Uterus (tissue), 4 donors: ENCODE data around the gene TFEB. TPM values are rescaled to one million over a fixed set of nuclear protein-coding genes. Genes with fewer than 3 reads are reported as not detected.

Source experiments
- DNase-seq, 2 donors: peaks; one replicate each; pipeline ENCODE4 v3.0.0-alpha.2; 2019 to 2020
- H3K27ac ChIP-seq, 2 donors: fragments of 200-600 bp; sonication (generic); 1 replicate in 1 of 2; 2 replicates in 1 of 2; pipeline ENCODE4 v1.5.1; 2016 to 2018
- H3K27me3 ChIP-seq, 2 donors: fragments of 200-600 bp; sonication (generic); one replicate each; pipeline ENCODE4 v1.5.1; 2018 to 2019; ENCODE audit warnings: control low read depth in 1 of 2
- H3K36me3 ChIP-seq, 2 donors: fragments of 200-600 bp; sonication (generic); one replicate each; pipeline ENCODE4 v1.5.1; 2019; ENCODE audit warnings: control low read depth in 1 of 2
- H3K4me1 ChIP-seq, 2 donors: fragments of 200-600 bp; sonication (generic); one replicate each; pipeline ENCODE4 v1.5.1; 2018 to 2019; ENCODE audit warnings: control low read depth in 1 of 2
- H3K4me3 ChIP-seq, 2 donors: fragments of 200-600 bp; sonication (generic); 1 replicate in 1 of 2; 2 replicates in 1 of 2; pipeline ENCODE4 v1.5.1; 2018 to 2019; ENCODE audit warnings: mild to moderate bottlenecking in 1 of 2
- H3K9me3 ChIP-seq, 2 donors: fragments of 200-600 bp; sonication (generic); one replicate each; pipeline ENCODE4 v1.5.1; 2019; ENCODE audit warnings: control low read depth in 1 of 2
- POLR2A ChIP-seq, 2 donors: fragments of 450-650 bp; IDR thresholded peaks; one replicate each; pipeline ENCODE4 v1.6.1; 2016; ENCODE audit warnings: antibody characterized with exemption in 2 of 2, mild to moderate bottlenecking in 1 of 2, moderate library complexity in 1 of 2
- intact Hi-C: fragments of 100-400 bp; cut with DNase I; formaldehyde crosslinking; loops from one replicate; pipeline ENCODE4 v1.15.1; 2023; ENCODE audit warnings: low total_unique reads
- total RNA-seq, 4 donors: library from RNA; depleted of rRNA in 3 of 4; stranded (reverse); fragments of >200 nt in 3 of 4; gene quantifications; one replicate each; pipeline versions ENCODE4 v1.1.0 to v1.2.4, GENCODE V29; 2014 to 2023
- TF ChIP-seq, protein P1 (sequence below), 4 experiments: fragments of 200-600 bp in 2 of 4; fragments of 450-650 bp in 2 of 4; sonication (generic) in 2 of 4; IDR thresholded peaks; one replicate each; pipeline ENCODE4 v1.5.1; 2016 to 2019; ENCODE audit warnings: antibody characterized with exemption in 4 of 4, mild to moderate bottlenecking in 2 of 4, moderate library complexity in 1 of 4
- donor health status: DM: yes; HTN: yes; CAD: no.

TFEB gene
- total RNA-seq, 4 donors from 2014 or later, result 8.8 to 31.7 (median 17.0) TPM

DNA sequence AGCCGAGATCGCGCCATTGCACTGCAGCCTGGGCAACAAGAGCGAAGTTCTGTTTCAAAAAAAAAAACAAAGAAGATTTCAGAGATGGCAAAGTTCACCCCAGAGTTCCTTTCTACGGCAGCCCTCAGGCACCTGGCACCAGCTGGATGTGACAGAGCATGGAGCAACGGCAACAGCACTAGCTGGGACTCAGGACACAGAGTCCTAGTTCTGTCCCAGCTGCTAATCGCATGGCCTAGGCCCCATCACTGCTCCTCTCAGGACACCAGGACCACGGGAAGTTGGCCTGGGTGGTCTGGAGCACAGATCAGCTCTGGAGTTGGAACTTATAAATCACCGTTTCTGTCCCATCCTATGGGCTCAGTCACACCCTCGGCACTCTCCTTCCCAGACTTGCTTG, 10.7 kb upstream of the TFEB start:
- Histone ChIP-seq H3K36me3 (no peaks in the 10 kb centered on the region), H3K27ac (no peak overlapping the region), H3K4me3 (no peak overlapping the region), H3K4me1 (no peaks in the 10 kb centered on the region), H3K9me3 (no peaks in the 10 kb centered on the region), H3K27me3 (no peaks in the 10 kb centered on the region)
- no peak for DNase-seq
- TF ChIP-seq POLR2A (IDR thresholded peaks at IDR 0.05), result no peak
- TF ChIP-seq, protein P1, sequence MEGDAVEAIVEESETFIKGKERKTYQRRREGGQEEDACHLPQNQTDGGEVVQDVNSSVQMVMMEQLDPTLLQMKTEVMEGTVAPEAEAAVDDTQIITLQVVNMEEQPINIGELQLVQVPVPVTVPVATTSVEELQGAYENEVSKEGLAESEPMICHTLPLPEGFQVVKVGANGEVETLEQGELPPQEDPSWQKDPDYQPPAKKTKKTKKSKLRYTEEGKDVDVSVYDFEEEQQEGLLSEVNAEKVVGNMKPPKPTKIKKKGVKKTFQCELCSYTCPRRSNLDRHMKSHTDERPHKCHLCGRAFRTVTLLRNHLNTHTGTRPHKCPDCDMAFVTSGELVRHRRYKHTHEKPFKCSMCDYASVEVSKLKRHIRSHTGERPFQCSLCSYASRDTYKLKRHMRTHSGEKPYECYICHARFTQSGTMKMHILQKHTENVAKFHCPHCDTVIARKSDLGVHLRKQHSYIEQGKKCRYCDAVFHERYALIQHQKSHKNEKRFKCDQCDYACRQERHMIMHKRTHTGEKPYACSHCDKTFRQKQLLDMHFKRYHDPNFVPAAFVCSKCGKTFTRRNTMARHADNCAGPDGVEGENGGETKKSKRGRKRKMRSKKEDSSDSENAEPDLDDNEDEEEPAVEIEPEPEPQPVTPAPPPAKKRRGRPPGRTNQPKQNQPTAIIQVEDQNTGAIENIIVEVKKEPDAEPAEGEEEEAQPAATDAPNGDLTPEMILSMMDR (IDR thresholded peaks at IDR 0.05), result no peak
- intact Hi-C loops, result no loop called here

GRCh38 chr6:41744236-41744787, 8.9 kb upstream of the TFEB start:
- Histone ChIP-seq H3K27ac (no peak overlapping the region), H3K9me3 (no peaks in the 10 kb centered on the region), H3K27me3 (no peaks in the 10 kb centered on the region), H3K4me3 (no peak overlapping the region), H3K4me1 (no peaks in the 10 kb centered on the region), H3K36me3 (no peaks in the 10 kb centered on the region)
- TF ChIP-seq, protein P1 (IDR thresholded peaks at IDR 0.05), result no peak
- no peak for TF ChIP-seq POLR2A (IDR thresholded peaks at IDR 0.05)
- DNase-seq, result no peak
- intact Hi-C loops, result no loop called here

- H3K4me1 ChIP-seq, result no peaks in the 10 kb centered on the region
- no peaks in the 10 kb centered on the region for H3K9me3 ChIP-seq
- no peak overlapping the region for H3K27ac ChIP-seq
- H3K27me3 ChIP-seq, result no peaks in the 10 kb centered on the region
- no peaks in the 10 kb centered on the region for H3K36me3 ChIP-seq
- DNase-seq, result no peak
- no peak overlapping the region for H3K4me3 ChIP-seq
- intact Hi-C loops, result no loop called here
- no peak for TF ChIP-seq POLR2A (IDR thresholded peaks at IDR 0.05)
- TF ChIP-seq, protein P1 (IDR thresholded peaks at IDR 0.05), result no peak
Observed at GRCh38 chr6:41743406-41744235, 8.2 kb upstream of the TFEB start.

DNA sequence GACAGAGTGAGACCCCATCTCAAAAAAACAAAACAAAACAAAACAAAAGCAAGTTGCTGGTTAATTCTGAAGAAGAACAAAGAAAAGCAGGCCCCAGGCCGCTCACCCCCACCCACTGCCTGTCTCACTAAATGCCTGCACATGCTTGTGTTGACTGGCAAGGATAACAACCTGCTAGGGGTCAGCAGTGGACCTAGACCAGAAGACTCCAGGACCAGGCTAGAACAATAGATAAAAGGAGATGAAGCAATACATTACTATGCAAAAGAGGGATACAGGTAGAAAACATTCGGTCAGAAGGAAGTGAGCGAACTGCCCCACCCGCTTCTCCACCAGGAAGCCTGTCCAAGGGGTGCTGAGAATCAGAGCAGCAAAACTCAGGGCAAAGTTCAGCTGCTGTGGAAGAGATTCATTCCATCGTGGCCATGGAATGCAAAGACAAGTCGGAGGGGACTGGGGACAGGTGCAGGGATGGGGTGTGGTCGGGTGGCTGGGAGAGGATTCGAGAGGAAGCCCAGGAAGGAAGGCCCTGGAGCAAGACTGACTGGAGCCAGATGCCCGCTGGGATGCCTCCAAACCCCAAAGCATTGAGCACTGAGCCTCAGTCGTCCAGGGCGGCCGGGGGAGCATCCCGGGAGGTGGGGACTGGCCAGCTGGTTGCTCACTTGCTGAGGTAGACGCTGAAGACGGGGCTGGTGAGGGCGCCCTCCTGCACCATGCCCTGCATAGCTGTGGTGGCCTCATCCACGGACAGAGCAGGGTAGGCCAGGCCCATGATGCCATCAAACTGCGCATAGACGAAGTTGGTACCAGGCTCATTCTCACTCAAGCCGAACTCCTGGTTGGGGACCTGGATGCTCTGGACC, 6.5 kb upstream of the TFEB start:
- Histone ChIP-seq H3K27ac (no peak overlapping the region), H3K9me3 (no peaks in the 10 kb centered on the region), H3K4me3 (no peak overlapping the region), H3K4me1 (no peaks in the 10 kb centered on the region), H3K36me3 (no peaks in the 10 kb centered on the region), H3K27me3 (no peaks in the 10 kb centered on the region)
- no peak for TF ChIP-seq POLR2A (IDR thresholded peaks at IDR 0.05)
- TF ChIP-seq, protein P1 (IDR thresholded peaks at IDR 0.05), result no peak
- intact Hi-C loops, result no loop called here
- DNase-seq, result no peak
